ENCODE data around the gene PRR5. TPM values are rescaled to one million over a fixed set of nuclear protein-coding genes. Genes with fewer than 3 reads are reported as not detected.

The PRR5 gene
- total and polyA plus RNA-seq, 2 experiments from 2014 or later: 15.3 to 31.4 TPM

DNA sequence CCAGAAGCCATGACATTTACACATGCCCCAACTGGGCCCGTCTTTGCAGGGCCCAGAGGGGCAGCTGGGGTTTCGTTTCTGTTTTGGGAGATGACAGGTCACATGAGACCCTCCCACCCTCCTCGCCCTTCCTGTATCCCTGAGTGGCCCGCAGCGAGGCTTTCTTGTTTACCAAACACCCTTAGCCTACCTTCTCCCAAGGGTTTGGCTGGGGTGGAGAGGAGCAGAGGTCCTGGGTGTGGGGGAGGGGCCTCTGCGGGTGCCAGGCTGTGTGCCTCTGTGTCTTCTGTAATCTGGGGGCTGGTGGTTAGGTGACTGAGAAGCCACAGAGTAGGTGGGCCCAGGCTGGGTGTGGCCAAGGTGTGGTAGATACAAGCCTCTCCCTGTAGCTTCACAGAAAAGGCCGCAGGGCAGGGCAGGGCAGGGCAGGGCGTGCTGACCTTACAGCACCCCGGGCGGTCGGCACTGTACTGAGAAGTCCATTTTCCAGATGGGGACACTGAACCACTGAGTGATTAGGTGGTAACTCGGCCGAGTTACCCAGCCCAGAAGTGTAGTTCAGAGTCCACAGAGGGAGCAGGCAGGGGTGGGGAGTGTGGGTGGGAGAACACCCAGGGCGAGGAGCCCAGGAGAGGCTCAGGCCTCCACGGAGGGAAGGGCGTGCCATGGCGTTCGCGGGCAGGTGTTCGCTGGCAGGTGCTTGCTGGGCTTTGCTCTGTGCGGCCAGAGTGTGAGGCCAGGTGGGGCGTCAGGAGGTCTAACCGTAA, 8.7 kb downstream of the PRR5 start:
- H3K9me2 ChIP-seq (ENCODE audit: insufficient read depth): no peaks in the 10 kb centered on the region
- Mint-ChIP-seq H3K4me1 (peaks cover 9% of the 10 kb centered on the region; the same call in 2 of the 3 replicates), H3K27ac (no peak overlapping the region), H3K27me3 (ENCODE audit: insufficient read depth, low read depth, poor library complexity) (peaks cover 5% of the 10 kb centered on the region), H3K4me3 (no peak overlapping the region), H3K9me3 (no peaks in the 10 kb centered on the region), H3K36me3 (ENCODE audit: low read depth) (no peaks in the 10 kb centered on the region)
- ATAC-seq: no peak
- H4K20me1 ChIP-seq (replicated peaks; ENCODE audit: insufficient read depth): 0 out of 2 replicates have a peak, but pooled peaks cover 5% of the 10 kb centered on the region
- no peak overlapping the region for H2AFZ ChIP-seq
- no peak overlapping the region for H3K4me3 ChIP-seq
- no peak overlapping the region for H3K27ac ChIP-seq (ENCODE audit: low read depth)
- H3K4me2 ChIP-seq: no peak overlapping the region
- DNase-seq (ENCODE audit: low spot score): no peak
- TF ChIP-seq JUNB (IDR thresholded peaks at IDR 0.05; ENCODE audit: unreplicated experiment) (no peak), EZH2 (IDR thresholded peaks at IDR 0.05; ENCODE audit: low read depth, unreplicated experiment) (no peak), CREB1 (CRISPR knock-in tag; IDR thresholded peaks at IDR 0.05; ENCODE audit: low read depth) (no peak), NANOG (IDR thresholded peaks at IDR 0.05; ENCODE audit: borderline replicate concordance) (no peak)
- TF ChIP-seq, protein P1, sequence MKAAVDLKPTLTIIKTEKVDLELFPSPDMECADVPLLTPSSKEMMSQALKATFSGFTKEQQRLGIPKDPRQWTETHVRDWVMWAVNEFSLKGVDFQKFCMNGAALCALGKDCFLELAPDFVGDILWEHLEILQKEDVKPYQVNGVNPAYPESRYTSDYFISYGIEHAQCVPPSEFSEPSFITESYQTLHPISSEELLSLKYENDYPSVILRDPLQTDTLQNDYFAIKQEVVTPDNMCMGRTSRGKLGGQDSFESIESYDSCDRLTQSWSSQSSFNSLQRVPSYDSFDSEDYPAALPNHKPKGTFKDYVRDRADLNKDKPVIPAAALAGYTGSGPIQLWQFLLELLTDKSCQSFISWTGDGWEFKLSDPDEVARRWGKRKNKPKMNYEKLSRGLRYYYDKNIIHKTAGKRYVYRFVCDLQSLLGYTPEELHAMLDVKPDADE (IDR thresholded peaks at IDR 0.05): no peak
- no peaks in the 10 kb centered on the region for H3K27me3 ChIP-seq (ENCODE audit: insufficient read depth)
- no peaks in the 10 kb centered on the region for H3F3A ChIP-seq (replicated peaks; ENCODE audit: low read depth)
- no peaks in the 10 kb centered on the region for H3K36me3 ChIP-seq (ENCODE audit: insufficient read depth)
- peaks cover 8% of the 10 kb centered on the region; the same call in 1 of the 2 replicates for H3K79me2 ChIP-seq (replicated peaks; ENCODE audit: insufficient read depth)
- H3K4me1 ChIP-seq (ENCODE audit: insufficient read depth): no peaks in the 10 kb centered on the region

DNA sequence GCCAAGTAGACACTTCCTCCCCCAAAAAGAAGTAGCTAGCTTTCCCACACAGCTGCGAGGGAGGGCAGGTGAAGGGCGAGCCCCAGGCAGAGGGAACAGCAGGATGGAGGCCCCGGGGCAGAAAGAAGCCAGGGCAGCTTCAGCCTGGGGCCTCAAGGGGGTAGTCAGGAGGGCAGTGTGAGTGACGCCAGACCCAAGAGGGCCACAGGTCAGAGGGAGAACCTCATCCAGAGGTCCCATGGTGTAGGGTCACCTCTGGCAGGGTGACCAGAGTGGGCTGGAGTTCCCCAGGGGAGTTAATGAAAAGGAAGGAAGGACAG, 9.2 kb downstream of the PRR5 start:
- H3K27me3 ChIP-seq (ENCODE audit: insufficient read depth): no peaks in the 10 kb centered on the region
- peak; percentile 22 for ATAC-seq
- H3F3A ChIP-seq (replicated peaks; ENCODE audit: low read depth): no peaks in the 10 kb centered on the region
- H3K79me2 ChIP-seq (replicated peaks; ENCODE audit: insufficient read depth): peaks cover 4% of the 10 kb centered on the region; the same call in 1 of the 2 replicates
- 0 out of 2 replicates have a peak, but pooled peaks cover 5% of the 10 kb centered on the region for H4K20me1 ChIP-seq (replicated peaks; ENCODE audit: insufficient read depth)
- no peak for DNase-seq (ENCODE audit: low spot score)
- no peaks in the 10 kb centered on the region for H3K9me2 ChIP-seq (ENCODE audit: insufficient read depth)
- H3K4me2 ChIP-seq: no peak overlapping the region
- no peaks in the 10 kb centered on the region for H3K4me1 ChIP-seq (ENCODE audit: insufficient read depth)
- H3K4me3 ChIP-seq: no peak overlapping the region
- H3K36me3 ChIP-seq (ENCODE audit: insufficient read depth): no peaks in the 10 kb centered on the region
- Mint-ChIP-seq H3K27me3 (ENCODE audit: insufficient read depth, low read depth, poor library complexity) (peaks cover 5% of the 10 kb centered on the region), H3K4me1 (peaks cover 7% of the 10 kb centered on the region; the same call in 2 of the 3 replicates), H3K4me3 (no peak overlapping the region), H3K36me3 (ENCODE audit: low read depth) (no peaks in the 10 kb centered on the region), H3K27ac (no peak overlapping the region), H3K9me3 (no peaks in the 10 kb centered on the region)
- no peak overlapping the region for H3K27ac ChIP-seq (ENCODE audit: low read depth)
- H2AFZ ChIP-seq: no peak overlapping the region
- TF ChIP-seq, protein P2, sequence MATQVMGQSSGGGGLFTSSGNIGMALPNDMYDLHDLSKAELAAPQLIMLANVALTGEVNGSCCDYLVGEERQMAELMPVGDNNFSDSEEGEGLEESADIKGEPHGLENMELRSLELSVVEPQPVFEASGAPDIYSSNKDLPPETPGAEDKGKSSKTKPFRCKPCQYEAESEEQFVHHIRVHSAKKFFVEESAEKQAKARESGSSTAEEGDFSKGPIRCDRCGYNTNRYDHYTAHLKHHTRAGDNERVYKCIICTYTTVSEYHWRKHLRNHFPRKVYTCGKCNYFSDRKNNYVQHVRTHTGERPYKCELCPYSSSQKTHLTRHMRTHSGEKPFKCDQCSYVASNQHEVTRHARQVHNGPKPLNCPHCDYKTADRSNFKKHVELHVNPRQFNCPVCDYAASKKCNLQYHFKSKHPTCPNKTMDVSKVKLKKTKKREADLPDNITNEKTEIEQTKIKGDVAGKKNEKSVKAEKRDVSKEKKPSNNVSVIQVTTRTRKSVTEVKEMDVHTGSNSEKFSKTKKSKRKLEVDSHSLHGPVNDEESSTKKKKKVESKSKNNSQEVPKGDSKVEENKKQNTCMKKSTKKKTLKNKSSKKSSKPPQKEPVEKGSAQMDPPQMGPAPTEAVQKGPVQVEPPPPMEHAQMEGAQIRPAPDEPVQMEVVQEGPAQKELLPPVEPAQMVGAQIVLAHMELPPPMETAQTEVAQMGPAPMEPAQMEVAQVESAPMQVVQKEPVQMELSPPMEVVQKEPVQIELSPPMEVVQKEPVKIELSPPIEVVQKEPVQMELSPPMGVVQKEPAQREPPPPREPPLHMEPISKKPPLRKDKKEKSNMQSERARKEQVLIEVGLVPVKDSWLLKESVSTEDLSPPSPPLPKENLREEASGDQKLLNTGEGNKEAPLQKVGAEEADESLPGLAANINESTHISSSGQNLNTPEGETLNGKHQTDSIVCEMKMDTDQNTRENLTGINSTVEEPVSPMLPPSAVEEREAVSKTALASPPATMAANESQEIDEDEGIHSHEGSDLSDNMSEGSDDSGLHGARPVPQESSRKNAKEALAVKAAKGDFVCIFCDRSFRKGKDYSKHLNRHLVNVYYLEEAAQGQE (IDR thresholded peaks at IDR 0.05; ENCODE audit: unreplicated experiment): no peak
- TF ChIP-seq, protein P1 (IDR thresholded peaks at IDR 0.05): no peak
- TF ChIP-seq CREB1 (CRISPR knock-in tag; IDR thresholded peaks at IDR 0.05; ENCODE audit: low read depth) (no peak), EZH2 (IDR thresholded peaks at IDR 0.05; ENCODE audit: low read depth, unreplicated experiment) (no peak)
- TF ChIP-seq, protein P3, sequence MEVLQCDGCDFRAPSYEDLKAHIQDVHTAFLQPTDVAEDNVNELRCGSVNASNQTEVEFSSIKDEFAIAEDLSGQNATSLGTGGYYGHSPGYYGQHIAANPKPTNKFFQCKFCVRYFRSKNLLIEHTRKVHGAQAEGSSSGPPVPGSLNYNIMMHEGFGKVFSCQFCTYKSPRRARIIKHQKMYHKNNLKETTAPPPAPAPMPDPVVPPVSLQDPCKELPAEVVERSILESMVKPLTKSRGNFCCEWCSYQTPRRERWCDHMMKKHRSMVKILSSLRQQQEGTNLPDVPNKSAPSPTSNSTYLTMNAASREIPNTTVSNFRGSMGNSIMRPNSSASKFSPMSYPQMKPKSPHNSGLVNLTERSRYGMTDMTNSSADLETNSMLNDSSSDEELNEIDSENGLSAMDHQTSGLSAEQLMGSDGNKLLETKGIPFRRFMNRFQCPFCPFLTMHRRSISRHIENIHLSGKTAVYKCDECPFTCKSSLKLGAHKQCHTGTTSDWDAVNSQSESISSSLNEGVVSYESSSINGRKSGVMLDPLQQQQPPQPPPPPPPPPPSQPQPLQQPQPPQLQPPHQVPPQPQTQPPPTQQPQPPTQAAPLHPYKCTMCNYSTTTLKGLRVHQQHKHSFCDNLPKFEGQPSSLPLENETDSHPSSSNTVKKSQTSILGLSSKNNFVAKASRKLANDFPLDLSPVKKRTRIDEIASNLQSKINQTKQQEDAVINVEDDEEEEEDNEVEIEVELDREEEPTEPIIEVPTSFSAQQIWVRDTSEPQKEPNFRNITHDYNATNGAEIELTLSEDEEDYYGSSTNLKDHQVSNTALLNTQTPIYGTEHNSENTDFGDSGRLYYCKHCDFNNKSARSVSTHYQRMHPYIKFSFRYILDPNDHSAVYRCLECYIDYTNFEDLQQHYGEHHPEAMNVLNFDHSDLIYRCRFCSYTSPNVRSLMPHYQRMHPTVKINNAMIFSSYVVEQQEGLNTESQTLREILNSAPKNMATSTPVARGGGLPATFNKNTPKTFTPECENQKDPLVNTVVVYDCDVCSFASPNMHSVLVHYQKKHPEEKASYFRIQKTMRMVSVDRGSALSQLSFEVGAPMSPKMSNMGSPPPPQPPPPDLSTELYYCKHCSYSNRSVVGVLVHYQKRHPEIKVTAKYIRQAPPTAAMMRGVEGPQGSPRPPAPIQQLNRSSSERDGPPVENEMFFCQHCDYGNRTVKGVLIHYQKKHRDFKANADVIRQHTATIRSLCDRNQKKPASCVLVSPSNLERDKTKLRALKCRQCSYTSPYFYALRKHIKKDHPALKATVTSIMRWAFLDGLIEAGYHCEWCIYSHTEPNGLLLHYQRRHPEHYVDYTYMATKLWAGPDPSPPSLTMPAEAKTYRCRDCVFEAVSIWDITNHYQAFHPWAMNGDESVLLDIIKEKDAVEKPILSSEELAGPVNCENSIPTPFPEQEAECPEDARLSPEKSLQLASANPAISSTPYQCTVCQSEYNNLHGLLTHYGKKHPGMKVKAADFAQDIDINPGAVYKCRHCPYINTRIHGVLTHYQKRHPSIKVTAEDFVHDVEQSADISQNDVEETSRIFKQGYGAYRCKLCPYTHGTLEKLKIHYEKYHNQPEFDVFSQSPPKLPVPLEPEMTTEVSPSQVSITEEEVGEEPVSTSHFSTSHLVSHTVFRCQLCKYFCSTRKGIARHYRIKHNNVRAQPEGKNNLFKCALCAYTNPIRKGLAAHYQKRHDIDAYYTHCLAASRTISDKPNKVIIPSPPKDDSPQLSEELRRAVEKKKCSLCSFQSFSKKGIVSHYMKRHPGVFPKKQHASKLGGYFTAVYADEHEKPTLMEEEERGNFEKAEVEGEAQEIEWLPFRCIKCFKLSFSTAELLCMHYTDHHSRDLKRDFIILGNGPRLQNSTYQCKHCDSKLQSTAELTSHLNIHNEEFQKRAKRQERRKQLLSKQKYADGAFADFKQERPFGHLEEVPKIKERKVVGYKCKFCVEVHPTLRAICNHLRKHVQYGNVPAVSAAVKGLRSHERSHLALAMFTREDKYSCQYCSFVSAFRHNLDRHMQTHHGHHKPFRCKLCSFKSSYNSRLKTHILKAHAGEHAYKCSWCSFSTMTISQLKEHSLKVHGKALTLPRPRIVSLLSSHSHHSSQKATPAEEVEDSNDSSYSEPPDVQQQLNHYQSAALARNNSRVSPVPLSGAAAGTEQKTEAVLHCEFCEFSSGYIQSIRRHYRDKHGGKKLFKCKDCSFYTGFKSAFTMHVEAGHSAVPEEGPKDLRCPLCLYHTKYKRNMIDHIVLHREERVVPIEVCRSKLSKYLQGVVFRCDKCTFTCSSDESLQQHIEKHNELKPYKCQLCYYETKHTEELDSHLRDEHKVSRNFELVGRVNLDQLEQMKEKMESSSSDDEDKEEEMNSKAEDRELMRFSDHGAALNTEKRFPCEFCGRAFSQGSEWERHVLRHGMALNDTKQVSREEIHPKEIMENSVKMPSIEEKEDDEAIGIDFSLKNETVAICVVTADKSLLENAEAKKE (CRISPR knock-in tag; IDR thresholded peaks at IDR 0.05): no peak

Measured in GM23338 (cell line).